Duodenal mucosa (tissue), 2 donors: ENCODE measurements around the gene TMEM95.
A peak's percentile ranks its signal among the peaks of the same experiment; 100 is the strongest.

Experiments
- H3K27ac ChIP-seq: one replicate; pipeline ENCODE4 v1.7.0; 2013; ENCODE audit warnings: low read depth, low read length
- H3K27me3 ChIP-seq, 2 donors: one replicate each; pipeline ENCODE4 v1.7.0; 2013; ENCODE audit warnings: low read length in 2 of 2, control low read depth in 1 of 2; ENCODE audit not compliant: insufficient read depth in 2 of 2, control insufficient read depth in 1 of 2
- H3K36me3 ChIP-seq, 2 donors: one replicate each; pipeline ENCODE4 v1.7.0; 2013; ENCODE audit warnings: low read length in 2 of 2, control low read depth in 1 of 2; ENCODE audit not compliant: insufficient read depth in 2 of 2, control insufficient read depth in 1 of 2
- H3K4me1 ChIP-seq, 2 donors: one replicate each; pipeline ENCODE4 v1.7.0; 2013; ENCODE audit warnings: low read length in 2 of 2, control low read depth in 1 of 2; ENCODE audit not compliant: insufficient read depth in 2 of 2, control insufficient read depth in 1 of 2
- H3K4me3 ChIP-seq, 2 donors: one replicate each; pipeline ENCODE4 v1.7.0; 2013; ENCODE audit warnings: low read length in 2 of 2, low read depth in 1 of 2
- H3K9ac ChIP-seq, 2 donors: one replicate each; pipeline ENCODE4 v1.7.0; 2013; ENCODE audit warnings: low read length in 2 of 2, low read depth in 1 of 2
- H3K9me3 ChIP-seq, 2 donors: one replicate each; pipeline ENCODE4 v1.7.0; 2013; ENCODE audit warnings: low read length in 2 of 2, control low read depth in 1 of 2; ENCODE audit not compliant: control insufficient read depth in 1 of 2

Gene TMEM95

GRCh38 chr17:7324438-7324779 lies 30.5 kb upstream of the TMEM95 start:
- H3K27ac ChIP-seq, result no peak overlapping the region
- H3K4me3 ChIP-seq, result no peak overlapping the region
- H3K27me3 ChIP-seq, result no peaks in the 10 kb centered on the region
- no peaks in the 10 kb centered on the region for H3K9me3 ChIP-seq
- H3K9ac ChIP-seq, result peak overlapping the region in 1 of 2 donors; percentile 10
- peaks cover 7 to 13% of the 10 kb centered on the region in 2 donors for H3K4me1 ChIP-seq
- H3K36me3 ChIP-seq, result peaks cover 33 to 60% of the 10 kb centered on the region in 2 donors

DNA sequence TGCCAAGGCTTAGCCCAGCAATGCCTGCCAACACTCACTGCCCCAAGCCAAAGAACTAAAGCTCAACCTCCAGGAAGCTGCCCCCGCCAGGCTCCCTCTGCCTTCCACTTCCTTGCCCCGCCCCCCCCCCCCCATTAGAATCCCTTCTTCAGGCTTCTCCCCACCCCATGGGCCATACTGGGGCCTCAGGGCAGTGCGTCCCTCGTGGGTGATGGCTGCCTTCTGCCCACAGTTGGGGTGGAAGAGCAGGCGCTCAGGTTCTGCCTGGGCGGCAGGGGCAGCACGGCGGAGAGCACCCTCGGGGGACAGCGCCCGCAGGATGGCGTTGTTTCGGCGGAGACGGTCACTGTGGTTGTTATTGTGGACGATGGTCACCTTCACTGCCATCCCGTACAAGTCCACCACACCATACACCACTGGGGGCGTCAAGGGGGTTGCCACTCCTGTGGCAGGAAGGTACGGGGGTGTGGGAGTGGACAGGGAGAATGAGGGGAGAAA lies 29.9 kb upstream of the TMEM95 start:
- peaks cover 33 to 60% of the 10 kb centered on the region in 2 donors for H3K36me3 ChIP-seq
- H3K4me3 ChIP-seq, result no peak overlapping the region
- no peaks in the 10 kb centered on the region for H3K9me3 ChIP-seq
- no peak overlapping the region for H3K9ac ChIP-seq
- H3K27ac ChIP-seq, result no peak overlapping the region
- no peaks in the 10 kb centered on the region for H3K27me3 ChIP-seq
- H3K4me1 ChIP-seq, result peaks cover 7 to 13% of the 10 kb centered on the region in 2 donors

GRCh38 chr17:7326186-7326585 lies 28.8 kb upstream of the TMEM95 start:
- Histone ChIP-seq H3K9ac (no peak overlapping the region), H3K4me3 (no peak overlapping the region), H3K36me3 (peaks cover 26 to 48% of the 10 kb centered on the region in 2 donors)

GRCh38 chr17:7327056-7327455 lies 27.9 kb upstream of the TMEM95 start:
- no peaks in the 10 kb centered on the region for H3K27me3 ChIP-seq
- H3K4me1 ChIP-seq, result peaks cover 7 to 18% of the 10 kb centered on the region in 2 donors
- no peak overlapping the region for H3K9ac ChIP-seq
- peaks cover 20 to 40% of the 10 kb centered on the region in 2 donors for H3K36me3 ChIP-seq
- H3K27ac ChIP-seq, result no peak overlapping the region
- H3K4me3 ChIP-seq, result no peak overlapping the region
- H3K9me3 ChIP-seq, result no peaks in the 10 kb centered on the region

More at GRCh38 chr17:7326186-7326585, 28.8 kb upstream of the TMEM95 start:
- Histone ChIP-seq H3K27me3 (no peaks in the 10 kb centered on the region), H3K4me1 (peaks cover 7 to 18% of the 10 kb centered on the region in 2 donors), H3K27ac (no peak overlapping the region), H3K9me3 (no peaks in the 10 kb centered on the region)

GRCh38 chr17:7327501-7327900 lies 27.5 kb upstream of the TMEM95 start:
- no peaks in the 10 kb centered on the region for H3K9me3 ChIP-seq
- no peak overlapping the region for H3K4me3 ChIP-seq
- no peak overlapping the region for H3K9ac ChIP-seq

DNA sequence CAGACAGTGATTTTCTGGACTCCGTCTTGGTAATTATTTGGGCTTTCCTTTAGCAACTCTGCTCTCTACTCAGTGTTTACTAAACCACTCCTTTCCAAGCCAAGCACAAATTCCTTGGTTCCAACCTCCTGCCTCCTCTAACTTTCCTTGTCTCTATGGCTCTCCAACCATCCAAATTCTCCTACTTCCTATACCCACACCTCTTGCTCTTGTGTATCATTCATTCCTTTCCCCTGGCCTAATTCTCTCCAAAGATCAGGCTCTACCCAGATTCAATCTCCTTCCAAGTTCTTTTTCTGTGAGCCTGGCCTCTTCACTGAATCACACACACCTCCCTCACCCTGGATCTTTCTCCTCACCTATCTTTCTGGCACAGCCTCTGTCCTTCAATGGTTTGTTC lies 26.9 kb upstream of the TMEM95 start:
- no peak overlapping the region for H3K27ac ChIP-seq

More at GRCh38 chr17:7327501-7327900, 27.5 kb upstream of the TMEM95 start:
- no peak overlapping the region for H3K27ac ChIP-seq
- peaks cover 7 to 22% of the 10 kb centered on the region in 2 donors for H3K4me1 ChIP-seq
- H3K27me3 ChIP-seq, result no peaks in the 10 kb centered on the region
- peaks cover 19 to 36% of the 10 kb centered on the region in 2 donors for H3K36me3 ChIP-seq

DNA sequence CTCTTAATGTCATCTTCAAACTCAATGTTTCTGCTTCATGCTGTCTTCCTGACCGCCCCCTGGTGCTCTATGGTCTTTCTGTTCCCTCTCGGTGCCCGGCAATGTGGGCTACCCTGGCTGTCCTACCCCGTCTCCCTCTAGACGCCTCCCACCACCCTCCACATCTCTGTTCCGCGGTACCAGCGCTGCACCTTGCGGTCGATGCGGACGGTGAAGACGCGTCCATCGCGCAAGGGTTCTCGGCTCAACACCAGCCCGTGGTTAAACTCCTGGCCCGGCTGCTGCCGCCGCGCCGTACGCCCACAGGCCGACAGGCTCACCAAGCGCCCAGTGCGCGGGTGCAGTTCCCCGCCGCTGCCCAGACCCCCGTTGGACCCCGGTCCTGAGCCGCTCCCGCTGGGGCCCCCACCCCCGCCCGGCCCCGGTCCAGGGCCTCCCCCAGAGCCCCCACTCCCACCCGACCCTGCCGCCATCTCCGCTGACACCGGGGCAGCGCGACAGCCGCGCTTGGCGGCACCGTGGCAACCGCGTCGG lies 26.0 kb upstream of the TMEM95 start, which contains the start of gene NEURL4:
NEURL4 (minus strand) TSS at position 496 of the 534 bp plus-strand sequence; CDS start at position 473, 23 bp downstream.
- no peaks in the 10 kb centered on the region for H3K9me3 ChIP-seq
- H3K27ac ChIP-seq, result peak within 1 kb of the TSS; percentile 96
- H3K9ac ChIP-seq, result peak within 1 kb of the TSS; percentile 79 to 91
- no peaks in the 10 kb centered on the region for H3K27me3 ChIP-seq
- H3K4me3 ChIP-seq, result peak within 1 kb of the TSS; percentile 98
- peaks cover 7 to 22% of the 10 kb centered on the region in 2 donors for H3K4me1 ChIP-seq
- H3K36me3 ChIP-seq, result peaks cover 5 to 23% of the 10 kb centered on the region in 2 donors

More for the DNA sequence above, 26.9 kb upstream of the TMEM95 start:
- Histone ChIP-seq H3K27me3 (no peaks in the 10 kb centered on the region), H3K9ac (peak overlapping the region in 1 of 2 donors; percentile 51), H3K4me1 (peaks cover 7 to 22% of the 10 kb centered on the region in 2 donors), H3K4me3 (peak overlapping the region; percentile 98), H3K36me3 (peaks cover 14 to 31% of the 10 kb centered on the region in 2 donors), H3K9me3 (no peaks in the 10 kb centered on the region)

GRCh38 chr17:7329374-7329996 lies 25.5 kb upstream of the TMEM95 start:
- Histone ChIP-seq H3K9me3 (no peaks in the 10 kb centered on the region), H3K4me1 (peaks cover 7 to 22% of the 10 kb centered on the region in 2 donors), H3K36me3 (peaks cover 3 to 19% of the 10 kb centered on the region in 2 donors), H3K9ac (peak overlapping the region; percentile 56 to 91), H3K4me3 (peak overlapping the region; percentile 98), H3K27ac (peak overlapping the region; percentile 96), H3K27me3 (no peaks in the 10 kb centered on the region)

- H3K9me3 ChIP-seq, result no peaks in the 10 kb centered on the region
- H3K36me3 ChIP-seq, result peaks cover 0 to 14% of the 10 kb centered on the region in 2 donors
- H3K27ac ChIP-seq, result peak overlapping the region; percentile 96
- no peaks in the 10 kb centered on the region for H3K27me3 ChIP-seq
- H3K4me1 ChIP-seq, result peaks cover 12 to 27% of the 10 kb centered on the region in 2 donors
- peak overlapping the region; percentile 56 to 91 for H3K9ac ChIP-seq
- H3K4me3 ChIP-seq, result peak overlapping the region; percentile 98
Observed at GRCh38 chr17:7329997-7330637, 24.8 kb upstream of the TMEM95 start.

- peak overlapping the region; percentile 98 for H3K4me3 ChIP-seq
- H3K36me3 ChIP-seq, result peaks cover 0 to 9% of the 10 kb centered on the region in 2 donors
- no peaks in the 10 kb centered on the region for H3K9me3 ChIP-seq
- peak overlapping the region in 1 of 2 donors; percentile 38 for H3K9ac ChIP-seq
- H3K27ac ChIP-seq, result peak overlapping the region; percentile 3
- H3K4me1 ChIP-seq, result peaks cover 12 to 29% of the 10 kb centered on the region in 2 donors
- no peaks in the 10 kb centered on the region for H3K27me3 ChIP-seq
Observed at GRCh38 chr17:7330638-7331015, 24.3 kb upstream of the TMEM95 start.
